NCI-H2196 treated with DMSO at 0.1 percent for 48 hours (cell line): ENCODE data around the gene MMP17.

Source experiments
- DNase-seq: peaks from one replicate; lab custom pipeline; 2025; ENCODE audit not compliant: unreplicated experiment; lab: John Stamatoyannopoulos, UW

The MMP17 gene

GRCh38 chr12:131829791-131830334 is 1.7 kb downstream of the MMP17 start:
- no peak for DNase-seq

GRCh38 chr12:131830335-131830913 is 2.2 kb downstream of the MMP17 start:
- DNase-seq: peak; percentile 62

GRCh38 chr12:131830914-131831571 is 2.9 kb downstream of the MMP17 start:
- DNase-seq: no peak

GRCh38 chr12:131831635-131832041 is 3.4 kb downstream of the MMP17 start:
- DNase-seq: no peak

- DNase-seq: no peak
Measured at GRCh38 chr12:131832321-131833231, 4.4 kb downstream of the MMP17 start.

- no peak for DNase-seq
Measured at GRCh38 chr12:131833288-131833895, 5.2 kb downstream of the MMP17 start.

GRCh38 chr12:131833896-131834641 is 5.9 kb downstream of the MMP17 start:
- no peak for DNase-seq

GRCh38 chr12:131834798-131835615 is 6.8 kb downstream of the MMP17 start:
- no peak for DNase-seq

- DNase-seq: no peak
Measured at GRCh38 chr12:131835616-131836171, 7.5 kb downstream of the MMP17 start.

GRCh38 chr12:131836193-131836592 is 8.0 kb downstream of the MMP17 start:
- DNase-seq: no peak

- no peak for DNase-seq
Measured at GRCh38 chr12:131836714-131837397, 8.7 kb downstream of the MMP17 start.

GRCh38 chr12:131840643-131841416 is 12.6 kb downstream of the MMP17 start:
- DNase-seq: no peak

- DNase-seq: no peak
Measured at GRCh38 chr12:131841547-131841946, 13.4 kb downstream of the MMP17 start.

GRCh38 chr12:131842169-131842568 is 14.0 kb downstream of the MMP17 start:
- no peak for DNase-seq

- no peak for DNase-seq
Measured at GRCh38 chr12:131843527-131843926, 15.3 kb downstream of the MMP17 start.

GRCh38 chr12:131844140-131844539 is 15.9 kb downstream of the MMP17 start:
- no peak for DNase-seq

GRCh38 chr12:131844656-131845055 is 16.5 kb downstream of the MMP17 start:
- DNase-seq: no peak

- no peak for DNase-seq
Measured at GRCh38 chr12:131845121-131845520, 16.9 kb downstream of the MMP17 start.
